Measurements from ENCODE around the gene P4HA2. TPM values are rescaled to one million over a fixed set of nuclear protein-coding genes. Genes with fewer than 3 reads are reported as not detected.

P4HA2 gene
- total and polyA plus RNA-seq, 11 donors, result 41.2 to 140 (median 55.7) TPM

GRCh38 chr5:132246806-132247205 lies 19.2 kb upstream of the P4HA2 start:
- Histone ChIP-seq H3K4me3 (no peak overlapping the region), H3K27ac (no peak overlapping the region), H3K27me3 (no peaks in the 10 kb centered on the region), H3K4me1 (no peaks in the 10 kb centered on the region), H3K36me3 (no peaks in the 10 kb centered on the region), H3K9me3 (peaks cover 0 to 40% (median 12%) of the 10 kb centered on the region in 12 donors)
- TF ChIP-seq, protein P1, sequence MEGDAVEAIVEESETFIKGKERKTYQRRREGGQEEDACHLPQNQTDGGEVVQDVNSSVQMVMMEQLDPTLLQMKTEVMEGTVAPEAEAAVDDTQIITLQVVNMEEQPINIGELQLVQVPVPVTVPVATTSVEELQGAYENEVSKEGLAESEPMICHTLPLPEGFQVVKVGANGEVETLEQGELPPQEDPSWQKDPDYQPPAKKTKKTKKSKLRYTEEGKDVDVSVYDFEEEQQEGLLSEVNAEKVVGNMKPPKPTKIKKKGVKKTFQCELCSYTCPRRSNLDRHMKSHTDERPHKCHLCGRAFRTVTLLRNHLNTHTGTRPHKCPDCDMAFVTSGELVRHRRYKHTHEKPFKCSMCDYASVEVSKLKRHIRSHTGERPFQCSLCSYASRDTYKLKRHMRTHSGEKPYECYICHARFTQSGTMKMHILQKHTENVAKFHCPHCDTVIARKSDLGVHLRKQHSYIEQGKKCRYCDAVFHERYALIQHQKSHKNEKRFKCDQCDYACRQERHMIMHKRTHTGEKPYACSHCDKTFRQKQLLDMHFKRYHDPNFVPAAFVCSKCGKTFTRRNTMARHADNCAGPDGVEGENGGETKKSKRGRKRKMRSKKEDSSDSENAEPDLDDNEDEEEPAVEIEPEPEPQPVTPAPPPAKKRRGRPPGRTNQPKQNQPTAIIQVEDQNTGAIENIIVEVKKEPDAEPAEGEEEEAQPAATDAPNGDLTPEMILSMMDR (IDR thresholded peaks at IDR 0.05), result no peak
- TF ChIP-seq POLR2A (IDR thresholded peaks at IDR 0.05), result no peak
- ATAC-seq (no peak), DNase-seq (no peak)
- intact Hi-C loops (cut with DNase I), result no loop called here

DNA sequence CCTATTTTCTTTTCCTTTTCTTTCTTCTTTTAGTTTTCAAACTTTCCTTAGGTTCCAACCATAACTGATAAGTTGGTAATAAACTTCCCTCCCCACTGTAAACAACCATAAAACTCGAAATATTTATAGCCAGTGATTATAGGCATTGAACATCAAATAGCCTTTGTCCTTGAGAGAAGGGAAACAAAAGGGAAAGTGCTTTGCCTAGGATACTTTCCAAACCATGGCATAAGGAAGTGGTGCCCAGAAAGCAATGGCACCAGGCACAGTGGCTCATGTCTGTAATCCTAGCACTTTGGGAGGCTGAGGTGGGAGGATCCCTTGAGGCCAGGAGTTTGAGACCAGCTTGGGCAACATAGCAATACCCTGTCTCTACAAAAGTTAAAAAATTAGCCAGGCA lies 17.9 kb upstream of the P4HA2 start:
- no peak for TF ChIP-seq POLR2A (IDR thresholded peaks at IDR 0.05)
- TF ChIP-seq, protein P1 (IDR thresholded peaks at IDR 0.05), result no peak
- intact Hi-C loops (cut with DNase I), result no loop called here
- Histone ChIP-seq H3K4me1 (no peaks in the 10 kb centered on the region), H3K4me3 (no peak overlapping the region), H3K36me3 (no peaks in the 10 kb centered on the region), H3K27me3 (no peaks in the 10 kb centered on the region), H3K27ac (no peak overlapping the region), H3K9me3 (peaks cover 0 to 51% (median 12%) of the 10 kb centered on the region in 12 donors)
- ATAC-seq (no peak), DNase-seq (no peak)
- WGBS, 4 donors, result 68 to 79% (median 73%) methylated on average over 1 of the region's 1 CpG

DNA sequence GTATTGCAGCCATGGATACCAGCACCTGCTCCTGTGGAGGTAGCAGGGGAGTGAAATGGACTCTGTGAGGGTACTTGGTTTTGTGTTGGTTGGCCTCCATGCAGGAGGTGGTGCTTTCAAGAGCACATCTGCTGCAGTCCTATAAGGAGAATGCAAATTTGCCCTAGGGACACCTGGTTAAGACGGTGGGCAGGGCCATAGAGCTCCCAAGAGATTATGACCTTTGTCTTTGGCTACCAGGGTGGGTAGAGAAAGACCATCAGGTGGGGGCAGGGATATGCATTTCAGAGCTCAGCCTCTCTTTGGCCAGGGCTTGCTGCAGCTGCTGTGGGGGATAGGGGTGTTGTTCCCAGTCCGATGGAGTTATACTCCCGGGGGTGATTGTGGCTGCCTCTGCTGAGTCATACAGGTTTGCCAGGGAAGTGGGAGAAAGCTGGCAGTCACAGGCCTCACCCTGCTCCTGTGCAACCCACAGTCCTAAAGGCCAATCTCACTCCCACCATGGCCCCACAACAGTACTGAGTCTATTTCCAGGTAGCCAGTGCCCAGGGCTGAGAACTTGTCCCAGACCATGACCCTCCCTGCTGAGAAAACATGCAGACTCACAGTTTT lies 15.8 kb upstream of the P4HA2 start:
- Histone ChIP-seq H3K4me3 (no peak overlapping the region), H3K27ac (no peak overlapping the region), H3K27me3 (no peaks in the 10 kb centered on the region), H3K4me1 (no peaks in the 10 kb centered on the region), H3K9me3 (peaks cover 0 to 51% (median 12%) of the 10 kb centered on the region in 12 donors), H3K36me3 (no peaks in the 10 kb centered on the region)
- DNase-seq (peak in 1 of 5 donors; percentile 6), ATAC-seq (no peak)
- intact Hi-C loops (cut with DNase I), result no loop called here
- no peak for TF ChIP-seq POLR2A (IDR thresholded peaks at IDR 0.05)
- TF ChIP-seq, protein P1 (IDR thresholded peaks at IDR 0.05), result no peak
- whole genome bisulfite sequencing, 4 donors, result 85 to 96% (median 93%) methylated on average over 3 of the region's 3 CpGs

DNA sequence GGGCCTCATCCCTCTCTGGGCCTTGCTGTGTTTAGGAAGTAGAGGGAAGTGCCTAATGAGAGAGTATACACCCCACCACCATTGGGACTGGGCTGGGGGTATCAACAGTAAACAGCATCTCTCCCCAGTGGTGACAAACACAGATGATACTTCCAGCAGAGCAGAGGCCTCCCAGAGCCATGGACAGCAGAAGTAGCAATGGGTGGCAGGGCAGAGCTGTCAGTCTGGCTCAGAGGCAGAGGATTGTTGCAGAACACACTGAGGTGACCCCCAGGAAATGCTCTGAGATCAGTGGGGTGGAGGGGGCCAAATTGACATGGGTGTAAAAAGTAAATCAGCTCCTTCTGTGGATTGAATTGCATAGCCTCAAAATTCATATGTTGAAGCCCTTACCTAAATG lies 12.1 kb upstream of the P4HA2 start:
- TF ChIP-seq, protein P1 (IDR thresholded peaks at IDR 0.05), result no peak
- TF ChIP-seq POLR2A (IDR thresholded peaks at IDR 0.05), result no peak
- Histone ChIP-seq H3K4me3 (no peak overlapping the region), H3K4me1 (no peaks in the 10 kb centered on the region), H3K9me3 (peaks cover 0 to 27% (median 1%) of the 10 kb centered on the region in 12 donors), H3K27me3 (no peaks in the 10 kb centered on the region), H3K36me3 (no peaks in the 10 kb centered on the region), H3K27ac (no peak overlapping the region)
- ATAC-seq, result no peak
- intact Hi-C loops (cut with DNase I), result loop anchor here in 4 of 10 donors (5.0 to 10.0 kb wide), 3 partner anchors 33 to 55 kb away; no protein-coding TSS in a partner anchor
- no peak for DNase-seq
